HUDEP-2 (cell line): Measurements from ENCODE around the gene SSBP3.
A peak's percentile ranks its signal among the peaks of the same experiment; 100 is the strongest.

Source experiments
- DNase-seq, 76 experiments: peaks; one replicate each; lab custom pipeline; 2025; ENCODE audit not compliant: unreplicated experiment in 76 of 76; lab: John Stamatoyannopoulos, UW

Gene SSBP3

GRCh38 chr1:54273795-54274163, 132.4 kb downstream of the SSBP3 start:
- peak in 59 of 76 experiments; percentile 10 to 80 (median 40) for DNase-seq

- DNase-seq, result peak in 3 of 76 experiments; percentile 9 to 40 (median 23)
Measured at GRCh38 chr1:54273092-54273794, 133.0 kb downstream of the SSBP3 start.

GRCh38 chr1:54272772-54273091, 133.5 kb downstream of the SSBP3 start:
- no peak for DNase-seq

GRCh38 chr1:54272134-54272533, 134.1 kb downstream of the SSBP3 start:
- no peak for DNase-seq

GRCh38 chr1:54271341-54271740, 134.9 kb downstream of the SSBP3 start:
- DNase-seq, result no peak

GRCh38 chr1:54270543-54270942, 135.7 kb downstream of the SSBP3 start:
- DNase-seq, result no peak

GRCh38 chr1:54268762-54269297, 137.4 kb downstream of the SSBP3 start:
- no peak for DNase-seq

- no peak for DNase-seq
Measured at GRCh38 chr1:54267815-54268761, 138.1 kb downstream of the SSBP3 start.

GRCh38 chr1:54266908-54267307, 139.3 kb downstream of the SSBP3 start:
- no peak for DNase-seq

GRCh38 chr1:54266195-54266594, 140.0 kb downstream of the SSBP3 start:
- DNase-seq, result no peak

- DNase-seq, result no peak
Measured at GRCh38 chr1:54265659-54266058, 140.5 kb downstream of the SSBP3 start.

- DNase-seq, result no peak
Measured at GRCh38 chr1:54265126-54265525, 141.1 kb downstream of the SSBP3 start.

- no peak for DNase-seq
Measured at GRCh38 chr1:54263601-54264226, 142.5 kb downstream of the SSBP3 start.

GRCh38 chr1:54262244-54262643, 143.9 kb downstream of the SSBP3 start:
- DNase-seq, result no peak

- no peak for DNase-seq
Measured at GRCh38 chr1:54260810-54261209, 145.4 kb downstream of the SSBP3 start.

GRCh38 chr1:54259546-54260140, 146.6 kb downstream of the SSBP3 start:
- no peak for DNase-seq

- no peak for DNase-seq
Measured at GRCh38 chr1:54257876-54258275, 148.3 kb downstream of the SSBP3 start.

GRCh38 chr1:54257346-54257620, 148.9 kb downstream of the SSBP3 start:
- DNase-seq, result no peak

- no peak for DNase-seq
Measured at GRCh38 chr1:54256522-54257345, 149.5 kb downstream of the SSBP3 start.

GRCh38 chr1:54255026-54255702, 151.0 kb downstream of the SSBP3 start:
- DNase-seq, result no peak
